Ishikawa (cell line): ENCODE results near the gene KIN.

ENCODE experiments used
- CEBPB ChIP-seq: IDR thresholded peaks from 2 replicates; pipeline ENCODE4 v1.6.1; 2012
- CREB1 ChIP-seq: IDR thresholded peaks from 2 replicates; pipeline ENCODE4 v1.6.1; 2012; ENCODE audit warnings: low read depth
- EGR1 ChIP-seq: IDR thresholded peaks from 2 replicates; pipeline ENCODE4 v1.6.1; 2012
- EP300 ChIP-seq: IDR thresholded peaks from 2 replicates; pipeline ENCODE4 v1.6.1; 2012; ENCODE audit warnings: borderline replicate concordance
- FOXM1 ChIP-seq: IDR thresholded peaks from 2 replicates; pipeline ENCODE4 v1.6.1; 2012; ENCODE audit warnings: low read depth, borderline replicate concordance
- NFIC ChIP-seq: IDR thresholded peaks from 2 replicates; pipeline ENCODE4 v1.6.1; 2012
- RAD21 ChIP-seq: IDR thresholded peaks from 2 replicates; pipeline ENCODE4 v1.6.1; 2012; ENCODE audit warnings: low read depth
- TAF1 ChIP-seq: IDR thresholded peaks from 2 replicates; pipeline ENCODE4 v1.6.1; 2012; ENCODE audit warnings: low read depth, mild to moderate bottlenecking
- TCF12 ChIP-seq: IDR thresholded peaks from 2 replicates; pipeline ENCODE4 v1.6.1; 2012; ENCODE audit warnings: low read depth
- TEAD4 ChIP-seq: IDR thresholded peaks from 2 replicates; pipeline ENCODE4 v1.6.1; 2012
- YY1 ChIP-seq: IDR thresholded peaks from 2 replicates; pipeline ENCODE4 v1.6.1; 2012; ENCODE audit warnings: low read depth
- ZBTB7A ChIP-seq: IDR thresholded peaks from 2 replicates; pipeline ENCODE4 v1.6.1; 2012; ENCODE audit warnings: low read depth
- TF ChIP-seq, protein P1 (sequence below): IDR thresholded peaks from 2 replicates; pipeline ENCODE4 v1.6.1; 2012; ENCODE audit warnings: low read depth, mild to moderate bottlenecking
- TF ChIP-seq, protein P2 (sequence below): IDR thresholded peaks from 2 replicates; pipeline ENCODE4 v1.6.1; 2012
- TF ChIP-seq, protein P3 (sequence below): IDR thresholded peaks from 2 replicates; pipeline ENCODE4 v1.6.1; 2012

The KIN gene

DNA sequence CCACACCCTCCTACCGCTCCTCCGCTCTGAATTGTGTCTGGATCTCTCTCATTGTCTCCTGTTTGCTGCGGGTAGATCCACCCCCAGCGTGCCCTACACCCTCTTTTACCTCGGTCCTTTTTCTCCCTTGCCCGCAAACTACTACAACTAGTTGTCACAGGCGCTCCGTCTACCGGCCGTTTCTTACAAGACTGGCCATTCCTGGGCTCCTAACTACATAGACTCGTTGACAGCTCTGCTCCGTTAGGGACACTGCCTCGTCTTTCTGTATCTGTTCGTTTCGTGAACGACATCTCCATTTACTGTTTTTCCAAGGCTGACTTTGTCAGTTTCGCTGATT lies 31.3 kb upstream of the KIN start:
- TF ChIP-seq TAF1 (no peak), TCF12 (no peak), TEAD4 (no peak), NFIC (no peak)
- TF ChIP-seq, protein P1, sequence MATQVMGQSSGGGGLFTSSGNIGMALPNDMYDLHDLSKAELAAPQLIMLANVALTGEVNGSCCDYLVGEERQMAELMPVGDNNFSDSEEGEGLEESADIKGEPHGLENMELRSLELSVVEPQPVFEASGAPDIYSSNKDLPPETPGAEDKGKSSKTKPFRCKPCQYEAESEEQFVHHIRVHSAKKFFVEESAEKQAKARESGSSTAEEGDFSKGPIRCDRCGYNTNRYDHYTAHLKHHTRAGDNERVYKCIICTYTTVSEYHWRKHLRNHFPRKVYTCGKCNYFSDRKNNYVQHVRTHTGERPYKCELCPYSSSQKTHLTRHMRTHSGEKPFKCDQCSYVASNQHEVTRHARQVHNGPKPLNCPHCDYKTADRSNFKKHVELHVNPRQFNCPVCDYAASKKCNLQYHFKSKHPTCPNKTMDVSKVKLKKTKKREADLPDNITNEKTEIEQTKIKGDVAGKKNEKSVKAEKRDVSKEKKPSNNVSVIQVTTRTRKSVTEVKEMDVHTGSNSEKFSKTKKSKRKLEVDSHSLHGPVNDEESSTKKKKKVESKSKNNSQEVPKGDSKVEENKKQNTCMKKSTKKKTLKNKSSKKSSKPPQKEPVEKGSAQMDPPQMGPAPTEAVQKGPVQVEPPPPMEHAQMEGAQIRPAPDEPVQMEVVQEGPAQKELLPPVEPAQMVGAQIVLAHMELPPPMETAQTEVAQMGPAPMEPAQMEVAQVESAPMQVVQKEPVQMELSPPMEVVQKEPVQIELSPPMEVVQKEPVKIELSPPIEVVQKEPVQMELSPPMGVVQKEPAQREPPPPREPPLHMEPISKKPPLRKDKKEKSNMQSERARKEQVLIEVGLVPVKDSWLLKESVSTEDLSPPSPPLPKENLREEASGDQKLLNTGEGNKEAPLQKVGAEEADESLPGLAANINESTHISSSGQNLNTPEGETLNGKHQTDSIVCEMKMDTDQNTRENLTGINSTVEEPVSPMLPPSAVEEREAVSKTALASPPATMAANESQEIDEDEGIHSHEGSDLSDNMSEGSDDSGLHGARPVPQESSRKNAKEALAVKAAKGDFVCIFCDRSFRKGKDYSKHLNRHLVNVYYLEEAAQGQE, result no peak

DNA sequence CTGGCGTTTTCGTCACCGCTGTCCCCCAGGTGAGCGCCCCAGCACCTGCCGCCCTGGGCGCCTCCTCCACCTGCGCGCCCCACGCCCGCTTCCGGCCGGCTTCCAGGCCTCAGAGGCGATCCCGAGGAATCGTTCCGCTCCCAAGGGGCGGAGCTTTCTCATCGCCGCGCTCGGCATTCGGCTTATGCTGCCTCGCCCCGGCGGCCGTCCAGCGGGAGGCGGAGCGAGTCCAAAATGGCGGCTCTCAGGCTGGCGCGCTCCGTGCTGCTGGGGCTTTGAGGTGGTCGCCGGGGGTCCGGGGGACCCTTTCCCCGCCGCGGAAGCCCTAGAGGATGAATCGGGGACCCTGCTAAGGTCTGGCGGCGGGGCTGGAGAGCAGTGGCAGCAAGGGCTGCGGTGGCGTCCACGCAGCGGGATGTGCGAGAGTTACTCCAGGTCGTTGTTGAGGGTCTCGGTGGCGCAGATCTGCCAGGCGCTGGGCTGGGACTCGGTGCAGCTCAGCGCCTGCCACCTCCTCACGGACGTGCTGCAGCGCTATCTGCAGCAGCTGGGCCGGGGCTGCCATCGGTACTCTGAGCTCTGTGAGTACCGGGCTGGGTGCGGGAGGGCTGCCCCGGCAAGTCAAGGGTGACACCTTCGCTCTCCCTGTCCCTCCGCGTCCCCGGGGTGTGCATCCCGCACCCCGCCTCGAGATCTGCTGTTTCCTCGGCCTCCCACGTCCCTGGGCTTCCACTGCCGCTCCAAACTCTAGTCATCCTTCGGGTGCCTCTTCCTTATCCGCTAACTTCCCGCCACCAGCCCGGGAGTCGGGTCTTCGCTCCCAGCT lies 30.7 kb upstream of the KIN start, which contains the start of gene TAF3:
TAF3 (plus strand) TSS at position 211 of the 826 bp plus-strand sequence; CDS start at position 416, 205 bp downstream.
- no peak for TF ChIP-seq CEBPB
- TF ChIP-seq EGR1, result peak; percentile 66
- no peak for TF ChIP-seq NFIC
- peak; percentile 70 for TF ChIP-seq TCF12
- 0 out of 2 replicates have a peak, but pooled peaks have one; percentile 20 for TF ChIP-seq TEAD4
- TF ChIP-seq, protein P2, sequence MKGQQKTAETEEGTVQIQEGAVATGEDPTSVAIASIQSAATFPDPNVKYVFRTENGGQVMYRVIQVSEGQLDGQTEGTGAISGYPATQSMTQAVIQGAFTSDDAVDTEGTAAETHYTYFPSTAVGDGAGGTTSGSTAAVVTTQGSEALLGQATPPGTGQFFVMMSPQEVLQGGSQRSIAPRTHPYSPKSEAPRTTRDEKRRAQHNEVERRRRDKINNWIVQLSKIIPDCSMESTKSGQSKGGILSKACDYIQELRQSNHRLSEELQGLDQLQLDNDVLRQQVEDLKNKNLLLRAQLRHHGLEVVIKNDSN, result no peak
- TF ChIP-seq, protein P1, result 0 out of 2 replicates have a peak, but pooled peaks have one; percentile 15
- TF ChIP-seq TAF1, result peak; percentile 99
- TF ChIP-seq FOXM1, result no peak
- no peak for TF ChIP-seq RAD21
- peak; percentile 98 for TF ChIP-seq YY1
- TF ChIP-seq ZBTB7A, result peak; percentile 87; the same call in 1 of the 2 replicates
- no peak for TF ChIP-seq CREB1
- TF ChIP-seq, protein P3, sequence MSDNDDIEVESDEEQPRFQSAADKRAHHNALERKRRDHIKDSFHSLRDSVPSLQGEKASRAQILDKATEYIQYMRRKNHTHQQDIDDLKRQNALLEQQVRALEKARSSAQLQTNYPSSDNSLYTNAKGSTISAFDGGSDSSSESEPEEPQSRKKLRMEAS, result peak; percentile 71
- 0 out of 2 replicates have a peak, but pooled peaks have one; percentile 17 for TF ChIP-seq EP300

DNA sequence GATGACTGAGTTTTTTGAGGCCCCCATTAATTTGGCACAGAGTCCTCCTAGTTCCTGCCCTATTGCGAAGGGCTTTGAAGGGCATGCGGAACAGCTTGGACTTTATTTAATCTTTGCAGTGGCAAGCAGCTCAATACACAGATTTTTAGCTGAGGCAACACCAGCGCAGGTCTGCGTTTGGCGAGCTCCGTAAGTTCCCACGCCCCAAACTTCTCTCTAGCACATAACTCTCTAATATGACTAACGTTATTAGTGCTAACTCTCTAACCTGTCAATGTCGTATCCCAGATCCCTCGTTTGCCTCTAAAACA lies 30.1 kb upstream of the KIN start:
- TF ChIP-seq ZBTB7A (no peak), TEAD4 (no peak), TAF1 (no peak), CEBPB (no peak), RAD21 (no peak), NFIC (no peak), CREB1 (no peak), TCF12 (no peak), FOXM1 (no peak)
- TF ChIP-seq, protein P1, result no peak
- TF ChIP-seq, protein P2, result no peak
- TF ChIP-seq, protein P3, result no peak

DNA sequence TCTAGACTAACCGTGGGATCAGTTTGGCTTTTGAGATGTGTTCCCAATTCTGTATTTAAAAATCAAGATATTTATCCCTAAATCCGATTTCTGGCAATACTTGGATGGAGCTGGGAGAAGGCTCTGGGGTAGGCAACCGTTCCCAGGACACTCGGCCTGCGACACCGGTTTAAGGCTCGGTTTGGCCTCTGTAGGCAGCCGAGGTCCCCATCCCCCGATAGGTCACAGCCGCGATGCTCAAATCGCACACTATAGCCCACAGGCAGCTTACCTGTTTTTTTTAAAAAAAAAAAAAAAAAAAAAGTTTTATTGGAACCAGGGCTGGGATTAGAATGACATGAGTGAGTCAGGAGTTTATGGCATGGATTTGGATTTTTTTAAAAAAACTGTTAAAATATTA lies 29.8 kb upstream of the KIN start:
- TF ChIP-seq RAD21 (no peak), ZBTB7A (no peak), FOXM1 (no peak), NFIC (no peak), TCF12 (no peak), TEAD4 (no peak), TAF1 (no peak), EGR1 (no peak), CREB1 (no peak), EP300 (no peak), YY1 (no peak), CEBPB (no peak)
- TF ChIP-seq, protein P3, result no peak; the same call in 1 of the 2 replicates
- TF ChIP-seq, protein P2, result no peak
- TF ChIP-seq, protein P1, result no peak
